ENCODE measurements around the gene CREB3L4.
A peak's percentile ranks its signal among the peaks of the same experiment; 100 is the strongest.
"Not testable (repeated sequence)": the region's sequence is repeated elsewhere in the genome, so short reads cannot be mapped to it uniquely, and the experiment has no call there.

The CREB3L4 gene

GRCh38 chr1:153977250-153978240, 9.8 kb downstream of the CREB3L4 start, which contains the start of gene JTB (continued):
- TF ChIP-seq PATZ1 (tag by site-specific recombination; IDR thresholded peaks at IDR 0.05), result peak; percentile 78
- no peak for TF ChIP-seq ZNF747 (tag by site-specific recombination; IDR thresholded peaks at IDR 0.05)

GRCh38 chr1:153978274-153978909, 10.7 kb downstream of the CREB3L4 start:
- H3K4me1 ChIP-seq (ENCODE audit: control insufficient read depth, insufficient read depth, low read length), result no peaks in the 10 kb centered on the region
- no peaks in the 10 kb centered on the region for H3K9me3 ChIP-seq (ENCODE audit: control insufficient read depth, insufficient read depth, low read depth, low read length)
- peak overlapping the region; percentile 88 for H3K27ac ChIP-seq (ENCODE audit: extremely low read depth, low read depth, low read length)
- H3K4me3 ChIP-seq (ENCODE audit: low read depth, low read length), result peak overlapping the region; percentile 90
- ChIA-PET POLR2A (interaction anchor here (0.9 to 5.3 kb wide), 17 partner anchors 10 to 351 kb away, joined by 3 to 137 read pairs (median 6); partner anchors contain the start of genes CREB3L4, CRTC2, DENND4B and GATAD2B), CTCF (interaction anchor here (0.6 to 3.8 kb wide), 12 partner anchors 8 to 344 kb away, joined by 3 to 29 read pairs (median 4); partner anchors contain the start of genes CREB3L4, DENND4B and RAB13)
- TF ChIP-seq PATZ1 (tag by site-specific recombination; IDR thresholded peaks at IDR 0.05) (no peak), ZNF600 (tag by site-specific recombination; IDR thresholded peaks at IDR 0.05) (peak; percentile 41; the same call in 1 of the 2 replicates), REST (tag by site-specific recombination; IDR thresholded peaks at IDR 0.05) (0 out of 2 replicates have a peak, but pooled peaks have one; percentile 12), ZNF335 (tag by site-specific recombination; conservative IDR thresholded peaks at IDR 0.05) (peak; percentile 60), RBAK (tag by site-specific recombination; IDR thresholded peaks at IDR 0.05) (no peak)
- H3K36me3 ChIP-seq (ENCODE audit: control insufficient read depth in 2 of 2, insufficient read depth in 1 of 2, low read length in 2 of 2), result peaks cover 13 to 55% of the 10 kb centered on the region in 2 experiments

- not testable (repeated sequence) for H3K9me3 ChIP-seq (ENCODE audit: control insufficient read depth, insufficient read depth, low read depth, low read length); H3K4me3 ChIP-seq (ENCODE audit: low read depth, low read length); H3K4me1 ChIP-seq (ENCODE audit: control insufficient read depth, insufficient read depth, low read length); H3K27ac ChIP-seq (ENCODE audit: extremely low read depth, low read depth, low read length)
- TF ChIP-seq ZNF2 (tag by site-specific recombination; IDR thresholded peaks at IDR 0.05), result peak; percentile 28; the same call in 1 of the 2 replicates
- ChIA-PET CTCF (interaction anchor here (0.6 to 3.8 kb wide), 8 partner anchors 7 to 344 kb away, joined by 3 to 29 read pairs (median 4); partner anchors contain the start of genes CREB3L4, DENND4B and RAB13), POLR2A (interaction anchor here (1.0 to 5.3 kb wide), 5 partner anchors 9 to 56 kb away, joined by 3 to 137 read pairs (median 58); partner anchors contain the start of genes CREB3L4, CRTC2, GATAD2B and RAB13)
- H3K36me3 ChIP-seq (ENCODE audit: control insufficient read depth in 2 of 2, insufficient read depth in 1 of 2, low read length in 2 of 2), result peaks cover 17 to 53% of the 10 kb centered on the region in 2 experiments
Observed at GRCh38 chr1:153979091-153979490, 11.4 kb downstream of the CREB3L4 start.

All from HEK293 (cell line).